Measurements from ENCODE around the gene ARF4.
A peak's percentile ranks its signal among the peaks of the same experiment; 100 is the strongest.
"Not testable (repeated sequence)": the region's sequence is repeated elsewhere in the genome, so short reads cannot be mapped to it uniquely, and the experiment has no call there.

Gene ARF4

DNA sequence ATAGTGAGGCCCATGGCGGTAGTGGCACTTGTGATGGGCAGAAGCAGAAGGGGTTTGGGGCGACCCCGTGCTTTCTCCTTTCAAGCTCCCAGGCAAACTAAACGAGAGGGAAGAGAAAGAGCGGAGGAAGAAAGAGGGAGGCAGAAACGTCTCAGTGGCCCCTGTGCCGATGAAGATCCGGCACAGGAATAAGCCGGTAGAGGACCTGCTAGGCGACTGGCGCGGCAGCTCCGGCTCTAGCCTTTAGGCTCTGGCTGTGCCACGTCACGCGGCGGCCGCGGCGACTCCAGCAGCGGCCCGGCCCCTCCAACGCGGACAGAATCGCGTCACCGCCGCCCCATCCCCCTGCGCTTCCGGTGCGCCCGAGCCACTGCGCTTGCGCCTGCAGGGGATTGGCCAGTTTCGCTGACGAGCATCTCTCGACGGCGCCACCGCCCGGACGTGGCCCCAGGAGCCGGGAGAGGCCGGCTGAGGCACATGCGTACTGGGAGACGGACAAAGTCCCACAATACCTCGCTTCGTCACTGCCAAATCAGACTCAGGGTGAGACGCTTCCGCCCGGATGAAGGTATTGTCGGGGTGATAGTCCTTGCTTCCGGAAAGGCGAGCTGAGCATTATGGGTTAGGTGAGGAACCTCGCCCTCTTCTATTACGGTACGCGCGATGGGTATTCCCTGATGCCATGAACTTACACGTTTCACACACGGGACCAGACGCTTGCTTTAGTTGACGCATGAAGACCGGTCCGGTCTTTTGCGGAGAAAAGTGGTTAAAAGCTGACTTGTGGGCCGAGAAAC lies at the start of gene ARF4:
Gene ARF4 (minus strand): TSS at position 218 of the 797 bp plus-strand sequence. CDS start 204 bp downstream, at position 14.
- peak; percentile 98 to 99 for DNase-seq (ENCODE audit: low spot score in 2 of 2)
- peak within 1 kb of the TSS; percentile 71 for H3K4me3 ChIP-seq
- H3K9me3 ChIP-seq, result no peaks in the 10 kb centered on the region
- peaks cover 4% of the 10 kb centered on the region for H3K36me3 ChIP-seq (replicated peaks)
- H3K4me1 ChIP-seq, result peaks cover 19% of the 10 kb centered on the region
- in situ Hi-C loops (cut with MboI; ENCODE audit: low sequenced_read_pairs), result no loop called here
- no peaks in the 10 kb centered on the region for H3K27me3 ChIP-seq (ENCODE audit: low read depth)

DNA sequence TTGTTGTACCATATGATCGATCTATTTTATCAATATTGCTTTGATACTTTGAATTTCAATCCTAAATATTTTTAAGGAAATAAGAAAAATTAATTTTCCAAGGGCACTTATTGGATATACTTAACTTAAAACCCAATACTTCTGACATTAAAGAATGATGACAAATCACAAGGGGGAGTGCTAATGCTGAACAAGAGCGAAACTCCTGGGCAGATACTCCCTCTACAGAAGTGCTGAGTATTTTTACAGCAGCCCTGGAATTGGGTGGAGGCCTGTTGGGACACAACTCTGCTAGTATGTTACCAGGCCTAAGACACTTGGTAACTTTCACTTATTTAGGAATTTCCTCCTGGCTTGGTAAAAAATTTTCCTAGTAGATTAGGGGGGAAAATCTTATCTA lies 49.6 kb upstream of the ARF4 start:
- in situ Hi-C loops (cut with MboI; ENCODE audit: low sequenced_read_pairs), result no loop called here
- peaks cover 11% of the 10 kb centered on the region; the same call in 1 of the 2 replicates for H3K36me3 ChIP-seq (replicated peaks)
- no peak for DNase-seq (ENCODE audit: low spot score in 2 of 2)
- no peaks in the 10 kb centered on the region for H3K9me3 ChIP-seq
- no peaks in the 10 kb centered on the region for H3K4me1 ChIP-seq
- no peak overlapping the region for H3K4me3 ChIP-seq
- no peaks in the 10 kb centered on the region for H3K27me3 ChIP-seq (ENCODE audit: low read depth)

DNA sequence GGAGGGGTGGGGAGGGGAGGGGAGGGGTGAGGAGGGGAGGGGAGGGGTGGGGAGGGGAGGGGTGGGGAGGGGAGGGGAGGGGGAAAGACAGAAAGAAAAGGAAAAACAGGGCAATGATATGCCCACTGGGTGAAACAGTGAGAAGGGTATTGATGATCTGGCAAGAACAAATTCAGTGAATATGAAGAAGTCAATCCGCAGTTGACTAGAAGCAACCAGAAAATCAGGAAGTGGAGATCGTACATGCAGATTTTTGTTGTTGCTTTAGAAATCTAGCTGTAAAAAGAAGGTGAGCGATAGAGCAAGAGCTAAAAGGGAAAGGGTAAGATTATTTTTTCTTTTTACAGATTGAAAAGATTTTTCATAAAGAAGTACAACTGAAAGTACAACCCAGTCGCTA lies 47.6 kb upstream of the ARF4 start:
- in situ Hi-C loops (cut with MboI; ENCODE audit: low sequenced_read_pairs), result no loop called here

DNA sequence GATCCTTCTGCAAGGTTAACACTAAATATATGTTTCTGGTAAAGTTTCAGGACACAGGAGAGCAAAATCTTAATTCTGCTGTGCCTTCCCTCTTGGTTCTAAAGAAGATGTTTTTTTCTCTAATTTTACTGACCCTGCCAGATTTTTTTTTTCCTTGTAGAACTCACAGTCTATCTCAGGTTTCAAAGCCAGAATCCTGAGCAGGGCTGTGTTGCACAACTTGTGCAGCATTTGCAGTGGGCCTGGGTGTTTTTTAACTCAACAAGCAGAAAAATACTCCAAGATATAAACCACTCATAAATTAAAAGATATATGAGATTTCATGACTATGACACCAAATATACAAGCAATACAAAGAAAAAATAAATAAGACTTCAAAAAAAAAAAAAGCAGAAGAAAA lies 40.2 kb upstream of the ARF4 start:
- in situ Hi-C loops (cut with MboI; ENCODE audit: low sequenced_read_pairs), result no loop called here
- no peaks in the 10 kb centered on the region for H3K9me3 ChIP-seq
- no peak for DNase-seq (ENCODE audit: low spot score in 2 of 2)
- no peak overlapping the region for H3K4me3 ChIP-seq
- H3K4me1 ChIP-seq, result no peaks in the 10 kb centered on the region
- H3K36me3 ChIP-seq (replicated peaks), result peaks cover 22% of the 10 kb centered on the region
- no peaks in the 10 kb centered on the region for H3K27me3 ChIP-seq (ENCODE audit: low read depth)

More for the DNA sequence above, 47.6 kb upstream of the ARF4 start:
- Histone ChIP-seq H3K4me1 (no peaks in the 10 kb centered on the region), H3K36me3 (replicated peaks) (peaks cover 16% of the 10 kb centered on the region; the same call in 1 of the 2 replicates), H3K4me3 (no peak overlapping the region), H3K27me3 (ENCODE audit: low read depth) (no peaks in the 10 kb centered on the region), H3K9me3 (no peaks in the 10 kb centered on the region)
- DNase-seq (ENCODE audit: low spot score in 2 of 2), result no peak

DNA sequence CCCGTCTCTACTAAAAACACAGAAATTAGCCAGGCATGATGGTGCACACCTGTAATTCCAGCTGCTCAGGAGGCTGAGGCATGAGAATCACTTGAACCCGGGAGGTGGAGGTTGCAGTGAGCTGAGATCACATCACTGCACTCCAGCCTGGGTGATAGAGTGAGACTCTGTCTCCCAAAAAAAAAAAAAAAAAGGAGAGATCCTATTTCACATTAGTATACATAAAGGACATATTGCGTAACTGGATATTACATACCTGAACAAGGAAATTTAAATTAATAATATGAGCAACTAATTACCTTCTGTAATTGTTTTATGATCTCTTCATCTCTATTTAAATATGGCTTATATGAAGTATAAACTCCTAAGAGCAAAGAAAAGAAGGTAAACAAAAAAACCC lies 37.1 kb upstream of the ARF4 start:
- H3K27me3 ChIP-seq (ENCODE audit: low read depth); DNase-seq (ENCODE audit: low spot score in 2 of 2); in situ Hi-C loops (cut with MboI; ENCODE audit: low sequenced_read_pairs): not testable (repeated sequence)

DNA sequence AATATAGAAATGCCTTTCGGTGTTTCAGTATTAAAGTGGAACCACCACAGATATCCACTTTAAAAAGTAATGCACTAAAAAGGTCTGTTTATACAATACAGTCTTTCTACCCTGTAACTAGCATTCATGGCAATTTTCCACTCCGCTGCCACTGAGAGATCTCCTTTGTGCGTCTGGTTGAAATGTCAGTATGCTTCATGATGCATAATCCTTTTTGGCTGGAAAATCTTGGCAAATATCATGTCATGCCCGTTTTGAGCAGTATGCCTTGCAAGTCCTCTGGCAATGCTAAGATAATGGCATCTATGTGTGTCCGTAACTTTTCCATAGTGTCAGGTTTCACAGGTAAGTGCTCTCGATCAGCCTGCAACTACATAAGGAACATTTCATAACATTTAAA lies 30.8 kb upstream of the ARF4 start:
- no peaks in the 10 kb centered on the region for H3K9me3 ChIP-seq
- peaks cover 28% of the 10 kb centered on the region for H3K36me3 ChIP-seq (replicated peaks)
- no peak for DNase-seq (ENCODE audit: low spot score in 2 of 2)
- H3K27me3 ChIP-seq (ENCODE audit: low read depth), result no peaks in the 10 kb centered on the region
- in situ Hi-C loops (cut with MboI; ENCODE audit: low sequenced_read_pairs), result no loop called here
- H3K4me1 ChIP-seq, result no peaks in the 10 kb centered on the region
- H3K4me3 ChIP-seq, result no peak overlapping the region

More for the DNA sequence above, 37.1 kb upstream of the ARF4 start:
- peaks cover 24% of the 10 kb centered on the region for H3K36me3 ChIP-seq (replicated peaks)
- H3K9me3 ChIP-seq, H3K4me3 ChIP-seq, H3K4me1 ChIP-seq: not testable (repeated sequence)

DNA sequence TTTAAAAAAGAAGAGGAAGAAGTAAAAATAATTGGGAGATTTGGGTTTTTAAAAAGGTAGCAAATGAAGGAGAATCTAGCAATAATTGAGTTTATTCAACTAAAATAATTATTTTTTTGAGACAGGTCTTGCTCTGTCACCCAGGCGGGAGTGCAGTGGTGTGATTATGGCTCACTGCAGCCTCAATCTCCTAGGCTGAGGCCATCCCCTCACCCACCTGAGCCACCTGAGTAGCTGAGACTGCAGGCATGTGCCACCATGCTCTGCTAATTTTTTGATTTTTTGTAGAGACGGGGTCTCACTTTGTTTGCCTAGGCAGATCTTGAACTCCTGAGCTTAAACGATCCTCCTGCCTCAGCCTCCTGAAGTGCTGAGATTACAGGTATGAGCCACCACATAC lies 27.7 kb upstream of the ARF4 start:
- Histone ChIP-seq H3K36me3 (replicated peaks) (peaks cover 16% of the 10 kb centered on the region; the same call in 1 of the 2 replicates), H3K4me1 (peaks cover 6% of the 10 kb centered on the region), H3K4me3 (no peak overlapping the region), H3K9me3 (no peaks in the 10 kb centered on the region), H3K27me3 (ENCODE audit: low read depth) (no peaks in the 10 kb centered on the region)
- in situ Hi-C loops (cut with MboI; ENCODE audit: low sequenced_read_pairs), result no loop called here
- DNase-seq (ENCODE audit: low spot score in 2 of 2), result no peak

DNA sequence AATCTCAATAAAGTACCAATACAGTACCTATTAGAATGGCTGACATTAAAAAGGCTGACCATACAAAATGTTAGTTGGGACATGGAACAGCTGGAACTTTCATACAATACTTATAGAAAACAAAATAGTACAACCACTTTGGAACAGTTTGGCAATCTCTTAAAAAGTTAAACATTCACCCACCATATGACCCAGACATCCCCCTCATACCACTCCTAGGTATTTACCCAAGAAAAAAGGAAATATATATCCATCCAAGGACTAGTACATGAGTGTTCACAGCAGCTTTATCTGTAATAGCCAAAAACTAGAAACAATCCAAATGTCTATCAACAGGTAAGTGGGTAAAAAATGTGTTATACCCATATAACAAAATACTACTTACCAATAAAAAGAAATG lies 25.2 kb upstream of the ARF4 start:
- Histone ChIP-seq H3K27me3 (ENCODE audit: low read depth) (no peaks in the 10 kb centered on the region), H3K36me3 (replicated peaks) (peaks cover 3% of the 10 kb centered on the region; the same call in 1 of the 2 replicates), H3K9me3 (no peaks in the 10 kb centered on the region), H3K4me1 (peaks cover 6% of the 10 kb centered on the region), H3K4me3 (no peak overlapping the region)
- no peak for DNase-seq (ENCODE audit: low spot score in 2 of 2)
- in situ Hi-C loops (cut with MboI; ENCODE audit: low sequenced_read_pairs), result no loop called here

DNA sequence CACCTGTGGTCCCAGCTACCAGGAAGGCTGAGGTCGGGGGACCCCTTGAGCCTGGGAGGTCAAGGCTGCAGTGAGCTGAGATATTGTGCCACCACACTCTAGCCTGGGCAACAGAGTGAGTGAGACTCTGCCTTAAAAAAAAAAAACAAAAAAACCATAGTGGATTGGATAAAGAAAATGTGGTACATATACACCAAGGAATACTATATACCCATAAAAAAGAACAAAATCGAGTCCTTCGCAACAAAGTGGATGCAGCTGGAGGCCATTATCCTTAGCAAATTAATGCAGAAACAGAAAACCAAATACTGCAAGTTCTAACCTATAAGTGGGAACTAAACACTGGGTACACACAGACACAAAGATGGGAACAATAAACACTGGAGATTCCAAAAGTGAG lies 20.6 kb upstream of the ARF4 start:
- Histone ChIP-seq H3K9me3 (no peaks in the 10 kb centered on the region), H3K27me3 (ENCODE audit: low read depth) (no peaks in the 10 kb centered on the region), H3K36me3 (replicated peaks) (no peaks in the 10 kb centered on the region), H3K4me3 (no peak overlapping the region), H3K4me1 (peaks cover 6% of the 10 kb centered on the region)
- in situ Hi-C loops (cut with MboI; ENCODE audit: low sequenced_read_pairs), result no loop called here
- DNase-seq (ENCODE audit: low spot score in 2 of 2), result no peak

DNA sequence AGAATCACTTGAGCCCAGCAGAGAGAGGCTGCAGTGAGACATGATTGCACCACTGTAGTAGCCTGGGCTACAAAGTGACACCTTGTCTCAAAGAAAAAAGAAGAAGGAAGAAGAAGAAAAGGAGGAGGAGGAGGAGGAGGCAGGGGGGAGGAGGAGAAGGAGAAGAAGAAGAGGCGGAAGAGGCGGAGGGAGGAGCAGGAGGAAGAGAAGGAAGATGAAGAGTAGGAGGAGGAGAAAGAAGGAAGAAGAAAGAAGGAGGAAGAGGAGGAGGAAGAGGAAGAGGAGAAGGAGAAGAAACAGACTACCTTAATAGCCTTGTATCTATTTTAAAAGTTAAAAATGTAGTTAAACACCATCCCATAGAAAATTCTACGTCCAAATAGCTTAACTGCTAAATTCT lies 19.1 kb upstream of the ARF4 start:
- in situ Hi-C loops (cut with MboI; ENCODE audit: low sequenced_read_pairs), result no loop called here
- peaks cover 4% of the 10 kb centered on the region; the same call in 1 of the 2 replicates for H3K4me1 ChIP-seq
- no peaks in the 10 kb centered on the region for H3K36me3 ChIP-seq (replicated peaks)
- no peaks in the 10 kb centered on the region for H3K27me3 ChIP-seq (ENCODE audit: low read depth)
- H3K4me3 ChIP-seq, result no peak overlapping the region
- DNase-seq (ENCODE audit: low spot score in 2 of 2), result no peak
- no peaks in the 10 kb centered on the region for H3K9me3 ChIP-seq

DNA sequence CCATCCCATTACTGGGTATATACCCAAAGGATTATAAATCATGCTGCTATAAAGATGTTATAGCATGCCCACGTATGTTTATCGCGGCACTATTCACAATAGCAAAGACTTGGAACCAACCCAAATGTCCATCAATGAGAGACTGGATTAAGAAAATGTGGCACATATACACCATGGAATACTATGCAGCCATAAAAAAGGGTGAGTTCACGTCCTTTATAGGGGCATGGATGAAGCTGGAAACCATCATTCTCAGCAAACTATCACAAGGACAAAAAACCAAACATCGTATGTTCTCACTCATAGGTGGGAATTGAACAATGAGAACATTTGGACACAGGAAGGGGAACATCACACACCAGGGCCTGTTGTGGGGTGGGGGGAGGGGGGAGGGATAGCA lies 14.7 kb upstream of the ARF4 start:
- H3K4me3 ChIP-seq; DNase-seq (ENCODE audit: low spot score in 2 of 2); in situ Hi-C loops (cut with MboI; ENCODE audit: low sequenced_read_pairs); H3K36me3 ChIP-seq (replicated peaks); H3K27me3 ChIP-seq (ENCODE audit: low read depth); H3K4me1 ChIP-seq; H3K9me3 ChIP-seq: not testable (repeated sequence)

DNA sequence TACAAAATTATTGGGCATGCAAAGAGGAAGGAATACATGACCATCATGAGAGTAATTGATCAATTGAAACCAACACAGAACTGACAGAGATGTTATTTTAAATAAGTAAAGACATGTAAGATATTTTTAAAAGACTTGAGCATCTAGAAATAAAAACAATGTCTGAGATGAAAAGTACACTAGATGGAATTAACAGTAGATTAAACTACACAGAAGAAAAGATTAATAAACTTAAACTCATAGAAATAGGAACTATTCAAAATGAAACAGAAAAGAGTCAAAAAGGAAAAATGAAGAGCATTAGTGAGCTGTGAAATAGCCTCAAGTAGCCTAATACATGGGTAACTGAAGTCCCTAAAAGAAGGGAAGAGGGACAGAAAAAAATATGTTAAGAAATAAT lies 8.5 kb upstream of the ARF4 start:
- Histone ChIP-seq H3K27me3 (ENCODE audit: low read depth) (no peaks in the 10 kb centered on the region), H3K36me3 (replicated peaks) (peaks cover 6% of the 10 kb centered on the region), H3K4me3 (no peak overlapping the region), H3K9me3 (peaks cover 3% of the 10 kb centered on the region; the same call in 1 of the 2 replicates), H3K4me1 (0 out of 2 replicates have a peak, but pooled peaks cover 3% of the 10 kb centered on the region)
- in situ Hi-C loops (cut with MboI; ENCODE audit: low sequenced_read_pairs), result no loop called here
- no peak for DNase-seq (ENCODE audit: low spot score in 2 of 2)

DNA sequence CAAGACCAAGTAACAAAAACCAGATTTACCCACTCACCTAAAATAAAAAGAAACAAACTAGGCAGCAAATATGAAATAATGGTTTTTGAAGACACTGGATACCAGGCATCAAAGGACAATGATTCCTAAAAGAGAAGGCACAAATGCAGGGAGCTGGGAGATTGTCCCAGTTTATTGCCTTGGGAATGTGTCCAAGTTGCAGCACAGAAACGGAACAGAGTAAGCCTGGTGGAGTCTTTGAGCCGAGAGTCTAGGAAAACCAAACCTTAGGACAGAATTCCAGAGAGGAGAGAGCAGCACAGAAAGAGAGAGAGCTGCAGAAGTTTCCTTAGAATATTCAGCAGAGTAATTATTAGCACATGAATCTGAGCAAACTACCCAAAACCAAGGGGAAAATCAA lies 7.8 kb upstream of the ARF4 start:
- Histone ChIP-seq H3K36me3 (replicated peaks) (peaks cover 6% of the 10 kb centered on the region), H3K4me1 (0 out of 2 replicates have a peak, but pooled peaks cover 3% of the 10 kb centered on the region), H3K27me3 (ENCODE audit: low read depth) (no peaks in the 10 kb centered on the region), H3K9me3 (peaks cover 3% of the 10 kb centered on the region; the same call in 1 of the 2 replicates), H3K4me3 (no peak overlapping the region)
- DNase-seq (ENCODE audit: low spot score in 2 of 2), result no peak
- in situ Hi-C loops (cut with MboI; ENCODE audit: low sequenced_read_pairs), result no loop called here

DNA sequence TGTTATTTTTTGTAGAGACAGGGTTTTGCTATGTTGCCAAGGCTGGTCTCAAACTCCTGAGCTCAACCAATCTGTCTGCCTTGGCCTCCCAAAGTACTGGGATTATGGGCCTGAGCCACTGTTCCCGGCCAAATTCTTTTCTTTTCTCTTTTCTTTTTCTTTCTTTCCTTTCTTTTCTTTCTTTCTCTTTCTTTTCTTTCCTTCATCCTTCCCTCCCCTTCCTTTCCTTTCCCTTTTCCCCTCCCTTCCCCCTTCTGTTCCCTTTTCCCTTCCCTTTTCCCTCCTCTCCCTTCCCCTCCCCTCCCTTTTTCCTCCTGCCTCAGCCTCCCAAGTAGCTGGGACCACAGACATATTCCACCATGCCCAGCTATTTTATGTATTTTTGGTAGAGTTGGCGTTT lies 3.1 kb upstream of the ARF4 start:
- Histone ChIP-seq H3K4me1 (peaks cover 11% of the 10 kb centered on the region), H3K36me3 (replicated peaks) (peaks cover 6% of the 10 kb centered on the region), H3K4me3 (no peak overlapping the region), H3K27me3 (ENCODE audit: low read depth) (no peaks in the 10 kb centered on the region), H3K9me3 (no peaks in the 10 kb centered on the region)
- DNase-seq (ENCODE audit: low spot score in 2 of 2), result no peak
- in situ Hi-C loops (cut with MboI; ENCODE audit: low sequenced_read_pairs), result no loop called here

Measured in HAP-1 (cell line).